ENCODE results near the gene SPNS3.

The SPNS3 gene

GRCh38 chr17:4427505-4427904, 6.2 kb upstream of the SPNS3 start:
- ChIA-PET CTCF (no interaction called here), POLR2A (no interaction called here)
- H3K4me1 ChIP-seq (ENCODE audit: control insufficient read depth, insufficient read depth, low read length): no peaks in the 10 kb centered on the region

GRCh38 chr17:4436381-4436780, 2.6 kb downstream of the SPNS3 start:
- no peaks in the 10 kb centered on the region for H3K36me3 ChIP-seq (ENCODE audit: control insufficient read depth in 2 of 2, insufficient read depth in 1 of 2, low read length in 2 of 2)
- H3K27ac ChIP-seq (ENCODE audit: extremely low read depth, low read depth, low read length): no peak overlapping the region
- no peak overlapping the region for H3K4me3 ChIP-seq (ENCODE audit: low read depth, low read length)
- POLR2A ChIA-PET: no interaction called here
- H3K9me3 ChIP-seq (ENCODE audit: control insufficient read depth, insufficient read depth, low read depth, low read length): no peaks in the 10 kb centered on the region
- H3K4me1 ChIP-seq (ENCODE audit: control insufficient read depth, insufficient read depth, low read length): peaks cover 14% of the 10 kb centered on the region
- CTCF ChIA-PET: interaction anchor here (0.6 to 3.4 kb wide), 3 partner anchors 15 to 319 kb away, joined by 6 to 14 read pairs (median 6); no protein-coding TSS in a partner anchor
- TF ChIP-seq ZNF433 (tag by site-specific recombination; IDR thresholded peaks at IDR 0.05; ENCODE audit: low read depth): no peak
- TF ChIP-seq HOXA7 (CRISPR knock-in tag; IDR thresholded peaks at IDR 0.05; ENCODE audit: borderline replicate concordance): no peak
- no peak for TF ChIP-seq ZNF645 (tag by site-specific recombination; IDR thresholded peaks at IDR 0.05)
- TF ChIP-seq SP3 (tag by site-specific recombination; IDR thresholded peaks at IDR 0.05): no peak
- TF ChIP-seq ZNF610 (tag by site-specific recombination; IDR thresholded peaks at IDR 0.05; ENCODE audit: borderline replicate concordance): no peak
- no peak for TF ChIP-seq ZNF677 (tag by site-specific recombination; IDR thresholded peaks at IDR 0.05)
- TF ChIP-seq ZNF19 (tag by site-specific recombination; IDR thresholded peaks at IDR 0.05; ENCODE audit: low read depth): no peak
- no peak for TF ChIP-seq AEBP2 (tag by site-specific recombination; IDR thresholded peaks at IDR 0.05; ENCODE audit: borderline replicate concordance)
- no peak for TF ChIP-seq ZNF133 (tag by site-specific recombination; IDR thresholded peaks at IDR 0.05)
- TF ChIP-seq ZNF366 (tag by site-specific recombination; conservative IDR thresholded peaks at IDR 0.05): no peak
- no peak for TF ChIP-seq ZNF184 (tag by site-specific recombination; IDR thresholded peaks at IDR 0.05)
- TF ChIP-seq ZSCAN30 (tag by site-specific recombination; IDR thresholded peaks at IDR 0.05): no peak
- TF ChIP-seq ZNF585B (tag by site-specific recombination; IDR thresholded peaks at IDR 0.05): no peak
- TF ChIP-seq ZNF341 (tag by site-specific recombination; IDR thresholded peaks at IDR 0.05; ENCODE audit: low read depth): no peak
- TF ChIP-seq ZNF513 (tag by site-specific recombination; IDR thresholded peaks at IDR 0.05): no peak
- TF ChIP-seq ZNF529 (tag by site-specific recombination; IDR thresholded peaks at IDR 0.05; ENCODE audit: insufficient replicate concordance): no peak

More at GRCh38 chr17:4427505-4427904, 6.2 kb upstream of the SPNS3 start:
- no peaks in the 10 kb centered on the region for H3K9me3 ChIP-seq (ENCODE audit: control insufficient read depth, insufficient read depth, low read depth, low read length)
- no peaks in the 10 kb centered on the region for H3K36me3 ChIP-seq (ENCODE audit: control insufficient read depth in 2 of 2, insufficient read depth in 1 of 2, low read length in 2 of 2)
- H3K27ac ChIP-seq (ENCODE audit: extremely low read depth, low read depth, low read length): no peak overlapping the region
- TF ChIP-seq ZNF416 (tag by site-specific recombination; IDR thresholded peaks at IDR 0.05): no peak
- no peak for TF ChIP-seq ZFP3 (tag by site-specific recombination; IDR thresholded peaks at IDR 0.05; ENCODE audit: low read depth)
- no peak for TF ChIP-seq ZNF843 (tag by site-specific recombination; IDR thresholded peaks at IDR 0.05)
- TF ChIP-seq ZNF366 (tag by site-specific recombination; conservative IDR thresholded peaks at IDR 0.05): no peak
- TF ChIP-seq ZNF362 (tag by site-specific recombination; IDR thresholded peaks at IDR 0.05): no peak
- TF ChIP-seq OSR2 (tag by site-specific recombination; IDR thresholded peaks at IDR 0.05): no peak
- TF ChIP-seq ZNF521 (tag by site-specific recombination; IDR thresholded peaks at IDR 0.05): no peak
- TF ChIP-seq SP7 (tag by site-specific recombination; IDR thresholded peaks at IDR 0.05): no peak
- no peak for TF ChIP-seq BCL11B (tag by site-specific recombination; IDR thresholded peaks at IDR 0.05; ENCODE audit: low read depth)
- no peak for TF ChIP-seq ZSCAN5A (tag by site-specific recombination; IDR thresholded peaks at IDR 0.05)
- TF ChIP-seq ZNF280C (tag by site-specific recombination; IDR thresholded peaks at IDR 0.05): no peak
- no peak for TF ChIP-seq SCRT2 (tag by site-specific recombination; IDR thresholded peaks at IDR 0.05)
- no peak for TF ChIP-seq SETDB1 (IDR thresholded peaks at IDR 0.05; ENCODE audit: insufficient read length, low read length)
- no peak overlapping the region for H3K4me3 ChIP-seq (ENCODE audit: low read depth, low read length)

Data from HEK293 (cell line).